ENCODE data around the gene DIRAS3.

- TF ChIP-seq CTCF (IDR thresholded peaks at IDR 0.05; ENCODE audit: poor library complexity, severe bottlenecking) = no peak
- TF ChIP-seq EP300 (conservative IDR thresholded peaks at IDR 0.05; ENCODE audit: poor library complexity, severe bottlenecking) = no peak
- no peak for TF ChIP-seq EZH2 (IDR thresholded peaks at IDR 0.05; ENCODE audit: borderline replicate concordance, insufficient read depth, low read length, poor library complexity, severe bottlenecking)
- TF ChIP-seq RAD21 (conservative IDR thresholded peaks at IDR 0.05) = no peak
- no peak for TF ChIP-seq MXI1 (conservative IDR thresholded peaks at IDR 0.05; ENCODE audit: poor library complexity, severe bottlenecking)
- TF ChIP-seq POLR2AphosphoS5 (IDR thresholded peaks at IDR 0.05) = no peak
Measured at GRCh38 chr1:68047659-68048026, 2.8 kb downstream of the DIRAS3 start.
